ENCODE results near the gene SLBP. TPM values are rescaled to one million over a fixed set of nuclear protein-coding genes. Genes with fewer than 3 reads are reported as not detected.
"Not testable (repeated sequence)": the region's sequence is repeated elsewhere in the genome, so short reads cannot be mapped to it uniquely, and the experiment has no call there.

SLBP gene
- total RNA-seq, 1 experiment from 2014 or later = 43.5 TPM

- H3K27me3 Mint-ChIP-seq (ENCODE audit: insufficient read depth, unreplicated experiment) = no peaks in the 10 kb centered on the region
- no peaks in the 10 kb centered on the region for H3K9me3 Mint-ChIP-seq (ENCODE audit: unreplicated experiment)
- POLR2A ChIA-PET = interaction anchor here (0.7 kb wide), 1 partner anchor 17 kb away, joined by 3 read pairs; no protein-coding TSS in a partner anchor
- no peak overlapping the region for H3K27ac Mint-ChIP-seq (ENCODE audit: low read depth, unreplicated experiment)
- intact Hi-C loops (cut with micrococcal nuclease) = no loop called here
- H3K4me3 Mint-ChIP-seq (ENCODE audit: unreplicated experiment) = no peak overlapping the region
- CTCF ChIA-PET = interaction anchor here (1.4 kb wide), 1 partner anchor 17 kb away, joined by 4 read pairs; no protein-coding TSS in a partner anchor
- H3K36me3 Mint-ChIP-seq (ENCODE audit: insufficient read depth, unreplicated experiment) = peaks cover 5% of the 10 kb centered on the region
- no peak for TF ChIP-seq CTCF (IDR thresholded peaks at IDR 0.05; ENCODE audit: unreplicated experiment)
- no peaks in the 10 kb centered on the region for H3K4me1 Mint-ChIP-seq (ENCODE audit: insufficient read depth, unreplicated experiment)
- no peak for DNase-seq (ENCODE audit: unreplicated experiment)
- BruUV-seq (replicated peaks) = no TSS peak
Measured at GRCh38 chr4:1675802-1676137, 36.3 kb downstream of the SLBP start.

GRCh38 chr4:1675136-1675801 is 36.9 kb downstream of the SLBP start:
- peaks cover 5% of the 10 kb centered on the region for H3K36me3 Mint-ChIP-seq (ENCODE audit: insufficient read depth, unreplicated experiment)
- BruUV-seq (replicated peaks) = no TSS peak
- no peak overlapping the region for H3K27ac Mint-ChIP-seq (ENCODE audit: low read depth, unreplicated experiment)
- TF ChIP-seq CTCF (IDR thresholded peaks at IDR 0.05; ENCODE audit: unreplicated experiment) = no peak
- no peaks in the 10 kb centered on the region for H3K9me3 Mint-ChIP-seq (ENCODE audit: unreplicated experiment)
- no peak for DNase-seq (ENCODE audit: unreplicated experiment)
- H3K27me3 Mint-ChIP-seq (ENCODE audit: insufficient read depth, unreplicated experiment) = no peaks in the 10 kb centered on the region
- H3K4me3 Mint-ChIP-seq (ENCODE audit: unreplicated experiment) = no peak overlapping the region
- POLR2A ChIA-PET = interaction anchor here (0.7 kb wide), 1 partner anchor 18 kb away, joined by 3 read pairs; no protein-coding TSS in a partner anchor
- H3K4me1 Mint-ChIP-seq (ENCODE audit: insufficient read depth, unreplicated experiment) = no peaks in the 10 kb centered on the region
- CTCF ChIA-PET = interaction anchor here (1.4 kb wide), 1 partner anchor 18 kb away, joined by 4 read pairs; no protein-coding TSS in a partner anchor
- intact Hi-C loops (cut with micrococcal nuclease) = no loop called here

- ChIA-PET POLR2A (interaction anchor here (0.6 kb wide), 1 partner anchor 1262 kb away, joined by 3 read pairs; no protein-coding TSS in a partner anchor), CTCF (interaction anchor here (0.7 to 1.4 kb wide), 2 partner anchors 18 to 45 kb away, joined by 3 to 4 read pairs; no protein-coding TSS in a partner anchor)
- H3K9me3 Mint-ChIP-seq (ENCODE audit: unreplicated experiment) = no peaks in the 10 kb centered on the region
- no peaks in the 10 kb centered on the region for H3K27me3 Mint-ChIP-seq (ENCODE audit: insufficient read depth, unreplicated experiment)
- peaks cover 5% of the 10 kb centered on the region for H3K36me3 Mint-ChIP-seq (ENCODE audit: insufficient read depth, unreplicated experiment)
- BruUV-seq (replicated peaks) = no TSS peak
- no peak overlapping the region for H3K27ac Mint-ChIP-seq (ENCODE audit: low read depth, unreplicated experiment)
- no peak overlapping the region for H3K4me3 Mint-ChIP-seq (ENCODE audit: unreplicated experiment)
- intact Hi-C loops (cut with micrococcal nuclease) = no loop called here
- TF ChIP-seq CTCF (IDR thresholded peaks at IDR 0.05; ENCODE audit: unreplicated experiment) = no peak
- DNase-seq (ENCODE audit: unreplicated experiment) = no peak
- H3K4me1 Mint-ChIP-seq (ENCODE audit: insufficient read depth, unreplicated experiment) = no peaks in the 10 kb centered on the region
Measured at GRCh38 chr4:1674682-1675081, 37.4 kb downstream of the SLBP start.

GRCh38 chr4:1673671-1674070 is 38.4 kb downstream of the SLBP start:
- no peak for TF ChIP-seq CTCF (IDR thresholded peaks at IDR 0.05; ENCODE audit: unreplicated experiment)
- Mint-ChIP-seq H3K27me3 (ENCODE audit: insufficient read depth, unreplicated experiment) (no peaks in the 10 kb centered on the region), H3K4me1 (ENCODE audit: insufficient read depth, unreplicated experiment) (no peaks in the 10 kb centered on the region), H3K27ac (ENCODE audit: low read depth, unreplicated experiment) (no peak overlapping the region), H3K9me3 (ENCODE audit: unreplicated experiment) (no peaks in the 10 kb centered on the region), H3K36me3 (ENCODE audit: insufficient read depth, unreplicated experiment) (peaks cover 6% of the 10 kb centered on the region), H3K4me3 (ENCODE audit: unreplicated experiment) (no peak overlapping the region)
- intact Hi-C loops (cut with micrococcal nuclease) = no loop called here
- CTCF ChIA-PET = interaction anchor here (1.2 kb wide), 1 partner anchor 53 kb away, joined by 3 read pairs; no protein-coding TSS in a partner anchor
- BruUV-seq (replicated peaks) = no TSS peak
- DNase-seq (ENCODE audit: unreplicated experiment) = no peak
- POLR2A ChIA-PET = interaction anchor here (0.7 kb wide), 1 partner anchor 414 kb away, joined by 3 read pairs; no protein-coding TSS in a partner anchor

GRCh38 chr4:1671011-1671410 is 41.1 kb downstream of the SLBP start:
- H3K4me1 Mint-ChIP-seq (ENCODE audit: insufficient read depth, unreplicated experiment); H3K9me3 Mint-ChIP-seq (ENCODE audit: unreplicated experiment); H3K4me3 Mint-ChIP-seq (ENCODE audit: unreplicated experiment): not testable (repeated sequence)

More at GRCh38 chr4:1671011-1671410, 41.1 kb downstream of the SLBP start:
- H3K27ac Mint-ChIP-seq (ENCODE audit: low read depth, unreplicated experiment); POLR2A ChIA-PET; intact Hi-C loops (cut with micrococcal nuclease); H3K27me3 Mint-ChIP-seq (ENCODE audit: insufficient read depth, unreplicated experiment); DNase-seq (ENCODE audit: unreplicated experiment); BruUV-seq (replicated peaks): not testable (repeated sequence)
- peaks cover 11% of the 10 kb centered on the region for H3K36me3 Mint-ChIP-seq (ENCODE audit: insufficient read depth, unreplicated experiment)
- CTCF ChIA-PET = interaction anchor here (0.6 kb wide), 1 partner anchor 851 kb away, joined by 3 read pairs; no protein-coding TSS in a partner anchor

Data from MCF 10A (cell line).